HG03159 (cell line): ENCODE measurements around the gene PKNOX2.

Experiments used
- ATAC-seq: cut with Tn5 transposase; IDR thresholded peaks from one replicate; pipeline ENCODE4 v1.9.1; 2021; ENCODE audit warnings: mild to moderate bottlenecking, moderate library complexity; ENCODE audit not compliant: unreplicated experiment

Gene PKNOX2

DNA sequence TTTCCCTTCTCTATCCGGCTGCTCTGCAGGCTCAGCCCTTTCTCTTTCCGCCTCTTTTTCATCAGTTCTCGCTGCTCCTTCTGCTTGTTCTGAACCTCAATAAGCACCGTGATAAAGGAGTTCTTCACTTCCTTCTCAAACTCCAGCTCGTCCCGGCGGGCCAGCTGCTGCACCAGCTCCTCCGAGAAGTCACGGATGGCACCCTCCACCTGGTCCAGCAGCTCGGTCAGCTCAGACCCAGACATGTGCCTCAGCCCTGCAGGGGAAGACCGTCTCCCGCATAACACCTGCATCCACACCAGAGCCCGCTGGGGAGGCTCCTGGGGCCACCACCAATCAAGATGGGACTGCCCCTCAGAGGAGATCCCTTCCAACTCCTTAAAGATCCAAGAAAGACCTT lies 291.3 kb downstream of the PKNOX2 start:
- no peak for ATAC-seq

DNA sequence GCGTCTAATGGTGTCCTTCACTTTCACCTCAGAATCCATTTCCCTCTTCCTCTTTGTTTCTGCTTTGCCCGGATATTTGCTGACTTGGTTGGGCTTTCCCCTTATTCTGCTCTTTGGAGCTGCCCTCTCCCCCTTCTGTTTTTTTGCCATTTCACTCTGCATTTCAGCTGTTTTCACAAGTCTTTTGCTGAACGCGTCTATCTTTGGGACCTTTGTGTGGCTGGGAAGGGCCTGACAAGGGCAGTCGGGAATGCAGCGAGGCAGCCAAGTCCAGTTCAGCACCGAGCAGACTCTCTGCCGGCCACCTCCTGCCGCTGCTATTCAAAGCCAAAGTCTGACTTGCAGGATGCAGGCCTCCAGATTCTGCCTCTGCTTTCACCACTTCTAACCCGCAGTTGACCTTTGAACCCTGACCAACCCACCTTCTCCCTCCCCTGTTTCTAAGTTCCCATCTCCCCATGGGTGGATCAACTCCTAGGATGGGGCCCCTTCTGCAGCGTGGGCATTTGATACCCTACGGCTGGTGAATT lies 293.3 kb downstream of the PKNOX2 start:
- ATAC-seq = no peak

DNA sequence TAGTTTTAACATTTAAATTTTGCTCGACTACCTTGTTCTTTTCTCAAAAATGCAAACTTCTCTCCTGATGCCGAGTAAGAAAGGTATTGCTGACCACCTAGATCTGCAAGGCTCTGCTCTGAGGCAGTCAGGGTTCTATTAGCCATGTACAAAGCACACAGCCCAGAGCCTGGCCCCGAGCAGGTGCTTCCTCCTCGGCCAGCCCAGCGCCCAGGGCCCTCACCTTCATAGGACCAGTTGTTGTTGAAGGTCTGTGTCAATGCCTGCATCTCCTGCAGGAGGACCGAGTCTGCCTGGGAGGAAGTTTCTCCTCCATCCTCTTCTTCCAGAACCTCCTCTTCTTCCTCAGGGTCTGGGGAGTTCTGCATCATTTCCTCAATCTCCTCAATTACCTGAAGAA lies 295.7 kb downstream of the PKNOX2 start:
- ATAC-seq = no peak

DNA sequence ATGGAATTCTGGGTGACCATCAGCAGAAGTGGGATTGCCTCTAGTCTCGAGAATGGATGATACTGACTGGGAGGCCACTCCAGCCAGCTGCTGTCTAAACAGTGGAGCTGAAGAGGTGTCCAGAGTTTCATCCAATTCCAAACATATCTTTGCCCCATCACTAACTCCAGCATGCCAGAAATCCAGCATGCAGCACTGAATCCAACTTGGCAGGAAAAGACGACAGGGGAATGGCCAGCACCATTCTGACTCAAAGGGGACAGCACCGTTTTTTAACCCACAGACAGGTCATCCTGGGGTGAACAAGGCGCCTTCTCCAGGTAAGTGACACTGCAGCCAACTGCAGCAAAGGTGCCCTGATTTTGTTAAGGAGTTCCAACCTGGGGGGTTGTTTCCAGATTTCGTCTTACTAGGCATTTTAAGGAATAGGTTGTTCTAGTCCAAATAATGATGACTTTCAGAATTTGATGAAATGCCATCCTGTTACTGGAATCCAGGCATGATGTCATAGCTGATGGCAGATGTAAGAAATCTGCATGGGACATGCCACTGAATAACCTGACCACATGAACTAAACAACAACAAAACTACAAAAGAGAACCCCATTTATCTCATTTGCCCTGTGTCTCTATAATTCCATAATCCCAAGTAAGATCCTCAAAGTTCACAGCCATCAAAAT lies 299.2 kb downstream of the PKNOX2 start:
- ATAC-seq = no peak

DNA sequence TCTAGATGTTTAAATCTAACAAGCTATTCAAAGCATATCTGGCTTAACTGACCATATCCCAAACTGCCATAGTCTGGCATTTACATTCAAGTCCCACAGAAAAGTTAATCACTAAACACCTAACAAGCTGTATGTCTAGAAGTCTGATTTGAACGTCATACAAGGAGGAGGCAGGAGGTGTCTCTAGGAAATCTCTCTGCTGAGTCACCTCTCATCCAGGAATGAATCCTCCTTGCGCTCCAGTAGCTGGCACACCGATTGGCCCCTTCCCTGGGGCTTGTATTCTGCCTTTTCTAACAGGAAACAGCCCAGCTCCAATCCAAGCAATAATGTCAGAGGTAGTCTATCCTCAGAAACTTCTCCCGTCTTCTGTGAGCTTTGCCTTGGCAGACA lies 299.7 kb downstream of the PKNOX2 start:
- no peak for ATAC-seq

DNA sequence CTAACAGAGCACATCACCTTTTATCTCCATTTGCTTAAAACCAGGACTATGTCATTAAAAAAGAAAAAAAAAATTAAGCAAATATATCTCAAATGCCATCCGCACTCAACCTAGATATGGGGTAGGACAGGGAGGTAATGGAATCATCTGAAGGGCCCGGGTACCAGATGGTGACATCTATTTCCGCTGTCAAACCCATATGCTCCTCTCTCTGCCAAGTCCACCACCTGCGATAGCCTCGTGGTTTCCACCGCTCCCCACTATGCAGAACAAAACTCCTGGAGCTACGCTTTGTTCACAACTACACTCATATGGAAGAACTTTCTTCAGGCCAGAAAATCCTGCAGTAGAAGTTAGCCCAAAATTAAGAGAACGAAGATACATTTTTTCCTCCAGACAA lies 300.1 kb downstream of the PKNOX2 start:
- no peak for ATAC-seq

DNA sequence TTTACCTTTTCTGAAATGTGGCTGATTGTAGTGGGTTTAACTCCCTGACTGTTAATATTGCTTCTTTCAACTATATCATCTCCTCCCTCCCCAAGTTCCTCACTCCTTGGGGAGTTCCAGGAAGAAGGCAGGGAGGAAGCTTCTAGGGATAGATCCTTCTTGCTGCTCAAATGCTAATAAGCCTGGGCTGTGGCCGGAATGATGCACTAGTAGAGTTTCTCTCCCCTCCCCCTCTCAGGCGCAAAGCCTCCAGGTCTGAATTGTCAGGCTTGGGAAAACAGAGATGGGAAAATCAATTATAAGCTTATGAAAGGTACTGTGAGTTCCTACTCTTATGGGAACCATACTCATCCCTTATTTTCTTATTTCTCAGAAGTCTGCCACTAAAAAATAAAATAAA lies 300.7 kb downstream of the PKNOX2 start:
- ATAC-seq = no peak

DNA sequence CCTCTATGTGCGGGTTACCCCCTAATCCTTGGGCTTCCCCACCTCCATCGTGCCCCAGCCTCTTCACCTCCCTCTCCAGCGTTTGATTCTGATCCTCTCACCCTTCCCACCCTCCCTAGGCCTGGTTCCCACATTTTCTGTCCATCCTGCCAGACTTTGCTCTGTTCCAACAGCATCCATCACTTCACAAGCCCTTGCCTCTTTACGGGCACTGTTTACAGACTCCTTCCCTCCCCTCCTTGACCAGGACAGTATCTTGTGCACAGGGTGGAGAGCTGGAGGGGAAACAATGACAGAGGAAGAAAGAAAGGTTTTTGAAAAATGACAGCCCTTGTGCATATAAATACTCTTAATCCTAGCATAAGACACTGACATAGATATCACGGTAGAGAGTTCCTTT lies 301.1 kb downstream of the PKNOX2 start:
- ATAC-seq = no peak

DNA sequence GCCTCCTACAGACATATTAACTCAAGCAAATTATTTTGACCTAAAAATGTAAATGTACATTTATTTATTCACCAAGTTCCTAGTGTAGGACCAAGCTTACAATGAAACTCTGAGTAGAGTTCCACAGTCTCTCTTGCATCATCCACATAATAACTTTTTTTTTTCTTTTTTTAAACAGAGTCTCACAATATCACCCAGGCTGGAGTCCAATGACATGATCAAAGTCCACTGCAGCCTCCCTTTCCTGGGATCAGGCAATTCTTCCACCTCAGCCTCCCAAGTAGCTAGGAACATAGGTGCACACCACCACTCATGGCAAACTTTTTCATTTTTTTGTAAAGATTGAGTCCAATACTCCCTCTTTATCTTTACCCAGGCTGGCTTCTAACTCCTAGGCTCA lies 303.5 kb downstream of the PKNOX2 start:
- no peak for ATAC-seq

DNA sequence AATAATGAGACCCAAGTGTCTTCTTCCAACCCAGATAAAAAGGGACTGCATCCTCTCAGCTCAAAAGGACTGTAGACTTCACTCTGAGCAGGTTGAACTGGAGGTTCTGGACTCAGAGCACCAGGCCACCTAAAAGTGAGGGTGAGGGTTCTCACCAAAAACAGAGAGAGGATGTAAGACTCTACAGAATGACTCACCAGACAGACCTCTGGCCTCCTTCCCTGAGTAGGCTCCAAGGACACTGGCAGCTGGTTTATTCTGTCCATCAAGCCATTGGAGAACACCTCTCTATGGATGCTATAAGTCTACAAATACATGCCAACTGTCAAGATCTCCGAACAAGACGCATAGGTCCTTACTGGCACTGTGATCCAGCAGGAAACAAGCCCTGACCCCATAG lies 304.3 kb downstream of the PKNOX2 start:
- no peak for ATAC-seq

DNA sequence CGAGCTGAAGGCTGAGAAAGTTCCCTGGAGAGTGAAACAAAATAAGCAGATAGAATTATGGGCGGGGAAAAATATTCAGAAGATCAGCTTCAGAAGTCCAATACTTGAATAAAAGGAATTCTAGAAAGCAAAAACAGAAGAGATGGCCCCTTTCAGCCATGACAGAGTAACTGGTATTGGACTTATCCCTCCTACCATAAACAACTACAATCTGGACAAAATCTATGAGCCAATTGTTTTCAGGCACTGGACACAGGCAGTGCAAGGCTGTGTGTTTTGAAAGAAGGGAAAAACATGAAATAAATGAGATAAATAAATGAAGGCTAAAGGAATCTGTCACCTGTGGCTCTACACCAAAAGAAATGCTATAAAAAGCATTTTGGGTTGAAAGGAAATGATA lies 305.8 kb downstream of the PKNOX2 start:
- no peak for ATAC-seq

DNA sequence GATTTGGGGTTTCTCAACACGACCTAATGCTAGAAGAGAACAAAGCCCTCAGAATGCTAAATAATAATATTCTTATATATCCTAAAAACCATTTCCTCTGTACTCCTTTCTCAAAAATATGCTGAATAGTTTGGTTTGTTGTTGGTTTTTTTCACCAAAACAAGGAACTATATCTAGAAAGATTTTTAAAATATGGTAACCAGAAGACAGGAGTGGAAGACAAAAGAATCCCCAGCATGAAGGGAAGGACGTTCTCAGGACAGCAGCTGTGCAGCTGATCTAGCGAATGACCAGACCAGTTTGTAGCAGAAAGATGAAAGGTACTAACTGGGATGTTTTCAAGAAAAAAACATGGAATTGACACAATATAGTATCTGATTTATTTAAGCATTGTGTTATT lies 312.2 kb downstream of the PKNOX2 start:
- ATAC-seq = no peak

DNA sequence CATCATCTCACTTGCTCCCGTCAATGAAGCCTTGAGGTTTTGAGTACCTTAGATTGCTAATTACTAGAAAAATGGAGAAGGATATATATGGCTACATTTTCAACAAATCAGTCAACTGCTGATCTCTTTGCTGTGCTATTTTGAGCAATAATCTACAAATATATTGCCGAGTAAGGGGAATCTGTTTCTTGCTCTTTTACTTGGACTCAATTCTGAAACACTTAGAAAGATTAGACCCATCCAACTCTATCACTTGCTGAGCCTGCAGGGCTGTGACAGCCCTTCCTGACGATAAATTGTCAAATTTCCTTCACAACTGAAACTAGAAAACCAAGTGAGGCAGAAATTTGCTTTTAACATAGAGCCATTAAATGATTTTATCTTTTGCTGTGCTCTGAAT lies 314.6 kb downstream of the PKNOX2 start:
- ATAC-seq = no peak

DNA sequence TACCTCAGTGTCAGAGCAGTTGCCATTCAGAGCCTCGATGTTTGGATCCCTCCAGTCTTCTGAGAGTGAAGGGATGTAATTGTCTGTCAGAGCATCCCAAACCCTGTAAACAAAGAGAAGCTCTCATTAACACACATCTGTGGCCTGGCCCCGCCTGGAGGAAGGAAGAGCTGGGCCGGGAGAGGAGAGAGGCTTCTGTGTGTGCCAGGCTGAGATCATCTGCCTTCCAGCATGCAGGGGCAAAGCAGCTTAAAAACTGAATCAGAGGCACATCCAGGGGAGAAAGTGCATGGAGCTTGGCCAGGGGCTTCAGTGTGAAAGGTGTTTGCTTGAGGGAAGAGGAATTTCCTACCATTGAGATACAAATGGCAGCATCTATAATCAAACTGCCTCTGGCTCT lies 317.0 kb downstream of the PKNOX2 start:
- ATAC-seq = no peak
